ENCODE data around the gene KMT2C. TPM values are rescaled to one million over a fixed set of nuclear protein-coding genes. Genes with fewer than 3 reads are reported as not detected.
"Not testable (repeated sequence)": the region's sequence is repeated elsewhere in the genome, so short reads cannot be mapped to it uniquely, and the experiment has no call there.

Gene KMT2C
- total and polyA plus RNA-seq, 9 donors, result 15.5 to 40.6 (median 33.2) TPM

DNA sequence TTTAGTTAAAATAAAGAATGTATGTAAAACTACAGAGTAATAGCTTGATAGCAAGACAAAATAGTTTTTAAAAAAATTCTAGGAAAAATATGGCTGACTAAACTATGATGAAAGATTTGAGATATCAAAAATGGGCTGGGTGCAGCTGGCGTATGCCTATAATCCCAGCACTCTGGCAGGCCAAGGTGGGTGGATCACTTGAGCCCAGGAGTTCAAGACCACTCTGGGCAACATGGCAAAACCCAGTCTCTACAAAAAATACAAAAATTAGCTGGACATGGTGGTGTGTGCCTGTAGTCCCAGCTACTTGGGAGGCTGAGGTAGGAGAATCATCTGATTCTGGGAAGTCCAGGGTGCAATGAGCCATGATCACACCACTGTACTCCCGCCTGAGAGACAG is 29.8 kb downstream of the KMT2C start:
- DNase-seq; H3K4me1 ChIP-seq (ENCODE audit: control insufficient read depth, insufficient read depth, low read length); H3K4me3 ChIP-seq (ENCODE audit: low read length); H3K27me3 ChIP-seq (ENCODE audit: control insufficient read depth, insufficient read depth, low read length); H3K36me3 ChIP-seq (ENCODE audit: control insufficient read depth, insufficient read depth, low read length); H3K27ac ChIP-seq (ENCODE audit: low read length): not testable (repeated sequence)
- H3K9me3 ChIP-seq (replicated peaks; ENCODE audit: control insufficient read depth, low read depth, low read length), result peaks cover 38% of the 10 kb centered on the region
- WGBS (ENCODE audit: insufficient coverage), result 60% methylated on average over 2 of the region's 2 CpGs

- no peak for DNase-seq
- no peak overlapping the region for H3K27ac ChIP-seq (ENCODE audit: low read length)
Observed at GRCh38 chr7:152403726-152404125, 32.1 kb downstream of the KMT2C start.

GRCh38 chr7:152402384-152403250 is 33.2 kb downstream of the KMT2C start:
- Histone ChIP-seq H3K9me3 (replicated peaks; ENCODE audit: control insufficient read depth, low read depth, low read length) (peaks cover 38% of the 10 kb centered on the region), H3K27ac (ENCODE audit: low read length) (no peak overlapping the region), H3K4me3 (ENCODE audit: low read length) (no peak overlapping the region), H3K4me1 (ENCODE audit: control insufficient read depth, insufficient read depth, low read length) (no peaks in the 10 kb centered on the region), H3K36me3 (ENCODE audit: control insufficient read depth, insufficient read depth, low read length) (no peaks in the 10 kb centered on the region), H3K27me3 (ENCODE audit: control insufficient read depth, insufficient read depth, low read length) (no peaks in the 10 kb centered on the region)
- DNase-seq, result no peak
- 88% methylated on average over 3 of the region's 5 CpGs for WGBS (ENCODE audit: insufficient coverage)

More at GRCh38 chr7:152403726-152404125, 32.1 kb downstream of the KMT2C start:
- H3K9me3 ChIP-seq (replicated peaks; ENCODE audit: control insufficient read depth, low read depth, low read length), result peaks cover 38% of the 10 kb centered on the region
- no peak overlapping the region for H3K4me3 ChIP-seq (ENCODE audit: low read length)
- H3K36me3 ChIP-seq (ENCODE audit: control insufficient read depth, insufficient read depth, low read length), result no peaks in the 10 kb centered on the region
- H3K4me1 ChIP-seq (ENCODE audit: control insufficient read depth, insufficient read depth, low read length), result no peaks in the 10 kb centered on the region
- 38% methylated on average over 3 of the region's 4 CpGs for WGBS (ENCODE audit: insufficient coverage)
- no peaks in the 10 kb centered on the region for H3K27me3 ChIP-seq (ENCODE audit: control insufficient read depth, insufficient read depth, low read length)

GRCh38 chr7:152399344-152399743 is 36.5 kb downstream of the KMT2C start:
- Histone ChIP-seq H3K4me3 (ENCODE audit: low read length) (no peak overlapping the region), H3K4me1 (ENCODE audit: control insufficient read depth, insufficient read depth, low read length) (no peaks in the 10 kb centered on the region), H3K27me3 (ENCODE audit: control insufficient read depth, insufficient read depth, low read length) (no peaks in the 10 kb centered on the region), H3K27ac (ENCODE audit: low read length) (no peak overlapping the region), H3K36me3 (ENCODE audit: control insufficient read depth, insufficient read depth, low read length) (no peaks in the 10 kb centered on the region), H3K9me3 (replicated peaks; ENCODE audit: control insufficient read depth, low read depth, low read length) (peaks cover 12% of the 10 kb centered on the region)
- no peak for DNase-seq

- DNase-seq, result no peak
- Histone ChIP-seq H3K27ac (ENCODE audit: low read length) (no peak overlapping the region), H3K9me3 (replicated peaks; ENCODE audit: control insufficient read depth, low read depth, low read length) (peaks cover 4% of the 10 kb centered on the region), H3K27me3 (ENCODE audit: control insufficient read depth, insufficient read depth, low read length) (no peaks in the 10 kb centered on the region), H3K36me3 (ENCODE audit: control insufficient read depth, insufficient read depth, low read length) (no peaks in the 10 kb centered on the region), H3K4me1 (ENCODE audit: control insufficient read depth, insufficient read depth, low read length) (no peaks in the 10 kb centered on the region), H3K4me3 (ENCODE audit: low read length) (no peak overlapping the region)
- 100% methylated on average over 1 of the region's 7 CpGs for WGBS (ENCODE audit: insufficient coverage)
Observed at GRCh38 chr7:152395112-152395511, 40.7 kb downstream of the KMT2C start.

- WGBS (ENCODE audit: insufficient coverage), result 49% methylated on average over 3 of the region's 3 CpGs
Observed at GRCh38 chr7:152394214-152394613, 41.6 kb downstream of the KMT2C start.

GRCh38 chr7:152392254-152392653 is 43.5 kb downstream of the KMT2C start:
- no CpG with 5 or more reads among the region's 1 CpG for WGBS (ENCODE audit: insufficient coverage)
- no peak overlapping the region for H3K4me3 ChIP-seq (ENCODE audit: low read length)
- no peak for DNase-seq
- peaks cover 4% of the 10 kb centered on the region for H3K9me3 ChIP-seq (replicated peaks; ENCODE audit: control insufficient read depth, low read depth, low read length)
- no peak overlapping the region for H3K27ac ChIP-seq (ENCODE audit: low read length)
- H3K4me1 ChIP-seq (ENCODE audit: control insufficient read depth, insufficient read depth, low read length), result no peaks in the 10 kb centered on the region
- no peaks in the 10 kb centered on the region for H3K36me3 ChIP-seq (ENCODE audit: control insufficient read depth, insufficient read depth, low read length)
- H3K27me3 ChIP-seq (ENCODE audit: control insufficient read depth, insufficient read depth, low read length), result no peaks in the 10 kb centered on the region

More at GRCh38 chr7:152394214-152394613, 41.6 kb downstream of the KMT2C start:
- DNase-seq, result peak; percentile 63
- not testable (repeated sequence) for H3K27me3 ChIP-seq (ENCODE audit: control insufficient read depth, insufficient read depth, low read length); H3K4me1 ChIP-seq (ENCODE audit: control insufficient read depth, insufficient read depth, low read length); H3K36me3 ChIP-seq (ENCODE audit: control insufficient read depth, insufficient read depth, low read length); H3K9me3 ChIP-seq (replicated peaks; ENCODE audit: control insufficient read depth, low read depth, low read length); H3K4me3 ChIP-seq (ENCODE audit: low read length); H3K27ac ChIP-seq (ENCODE audit: low read length)

GRCh38 chr7:152386136-152386764 is 49.6 kb downstream of the KMT2C start:
- not testable (repeated sequence) for H3K4me1 ChIP-seq (ENCODE audit: control insufficient read depth, insufficient read depth, low read length); H3K36me3 ChIP-seq (ENCODE audit: control insufficient read depth, insufficient read depth, low read length); H3K9me3 ChIP-seq (replicated peaks; ENCODE audit: control insufficient read depth, low read depth, low read length); H3K4me3 ChIP-seq (ENCODE audit: low read length); H3K27ac ChIP-seq (ENCODE audit: low read length); DNase-seq; H3K27me3 ChIP-seq (ENCODE audit: control insufficient read depth, insufficient read depth, low read length)
- 86% methylated on average over 1 of the region's 5 CpGs for WGBS (ENCODE audit: insufficient coverage)

- not testable (repeated sequence) for H3K4me3 ChIP-seq (ENCODE audit: low read length); DNase-seq; H3K36me3 ChIP-seq (ENCODE audit: control insufficient read depth, insufficient read depth, low read length); H3K27ac ChIP-seq (ENCODE audit: low read length); H3K9me3 ChIP-seq (replicated peaks; ENCODE audit: control insufficient read depth, low read depth, low read length); H3K27me3 ChIP-seq (ENCODE audit: control insufficient read depth, insufficient read depth, low read length); H3K4me1 ChIP-seq (ENCODE audit: control insufficient read depth, insufficient read depth, low read length)
- WGBS (ENCODE audit: insufficient coverage), result 80% methylated on average over 1 of the region's 4 CpGs
Observed at GRCh38 chr7:152384235-152385200, 51.3 kb downstream of the KMT2C start.

Data from muscle of leg (tissue), 11 donors.